Measurements from ENCODE around the gene PARVA.

PARVA gene

GRCh38 chr11:12539572-12539971 is 162.2 kb downstream of the PARVA start:
- no peak overlapping the region for H3K4me3 ChIP-seq (ENCODE audit: low read depth, low read length)
- in situ Hi-C loops (cut with HindIII; ENCODE audit: low sequenced_read_pairs) = no loop called here
- TF ChIP-seq, protein P1, sequence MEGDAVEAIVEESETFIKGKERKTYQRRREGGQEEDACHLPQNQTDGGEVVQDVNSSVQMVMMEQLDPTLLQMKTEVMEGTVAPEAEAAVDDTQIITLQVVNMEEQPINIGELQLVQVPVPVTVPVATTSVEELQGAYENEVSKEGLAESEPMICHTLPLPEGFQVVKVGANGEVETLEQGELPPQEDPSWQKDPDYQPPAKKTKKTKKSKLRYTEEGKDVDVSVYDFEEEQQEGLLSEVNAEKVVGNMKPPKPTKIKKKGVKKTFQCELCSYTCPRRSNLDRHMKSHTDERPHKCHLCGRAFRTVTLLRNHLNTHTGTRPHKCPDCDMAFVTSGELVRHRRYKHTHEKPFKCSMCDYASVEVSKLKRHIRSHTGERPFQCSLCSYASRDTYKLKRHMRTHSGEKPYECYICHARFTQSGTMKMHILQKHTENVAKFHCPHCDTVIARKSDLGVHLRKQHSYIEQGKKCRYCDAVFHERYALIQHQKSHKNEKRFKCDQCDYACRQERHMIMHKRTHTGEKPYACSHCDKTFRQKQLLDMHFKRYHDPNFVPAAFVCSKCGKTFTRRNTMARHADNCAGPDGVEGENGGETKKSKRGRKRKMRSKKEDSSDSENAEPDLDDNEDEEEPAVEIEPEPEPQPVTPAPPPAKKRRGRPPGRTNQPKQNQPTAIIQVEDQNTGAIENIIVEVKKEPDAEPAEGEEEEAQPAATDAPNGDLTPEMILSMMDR (IDR thresholded peaks at IDR 0.05; ENCODE audit: low read depth, low read length) = no peak
- DNase-seq (ENCODE audit: low read depth, low spot score) = peak; percentile 88

DNA sequence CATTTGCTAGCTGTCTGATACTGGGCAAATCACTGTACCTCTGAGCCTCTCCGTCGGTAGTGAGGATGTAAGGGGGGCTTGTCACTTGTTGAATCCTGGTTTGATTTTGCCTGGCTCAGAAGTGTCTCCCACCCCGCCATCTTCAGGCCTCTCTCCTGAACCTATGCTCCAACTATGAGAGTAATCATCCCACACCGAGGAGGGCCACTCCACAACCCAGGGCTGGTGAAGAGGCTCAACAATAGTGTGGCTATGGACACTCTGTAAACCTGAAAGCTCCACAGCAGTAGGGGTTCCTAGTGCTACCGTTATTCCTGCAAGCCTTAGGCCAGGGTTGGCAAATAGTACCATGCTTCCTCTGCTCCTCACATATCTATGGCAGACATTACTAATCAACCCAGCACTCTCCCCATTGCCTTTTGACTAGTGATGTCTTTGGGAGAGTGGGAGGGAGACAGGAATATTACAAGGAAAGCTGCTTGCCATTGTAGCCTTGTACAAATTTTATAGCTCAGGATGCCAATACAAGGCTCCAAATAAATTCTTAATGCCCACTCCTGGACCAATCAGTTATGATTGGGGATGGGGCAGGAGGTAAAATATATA is 162.8 kb downstream of the PARVA start:
- in situ Hi-C loops (cut with HindIII; ENCODE audit: low sequenced_read_pairs) = no loop called here

DNA sequence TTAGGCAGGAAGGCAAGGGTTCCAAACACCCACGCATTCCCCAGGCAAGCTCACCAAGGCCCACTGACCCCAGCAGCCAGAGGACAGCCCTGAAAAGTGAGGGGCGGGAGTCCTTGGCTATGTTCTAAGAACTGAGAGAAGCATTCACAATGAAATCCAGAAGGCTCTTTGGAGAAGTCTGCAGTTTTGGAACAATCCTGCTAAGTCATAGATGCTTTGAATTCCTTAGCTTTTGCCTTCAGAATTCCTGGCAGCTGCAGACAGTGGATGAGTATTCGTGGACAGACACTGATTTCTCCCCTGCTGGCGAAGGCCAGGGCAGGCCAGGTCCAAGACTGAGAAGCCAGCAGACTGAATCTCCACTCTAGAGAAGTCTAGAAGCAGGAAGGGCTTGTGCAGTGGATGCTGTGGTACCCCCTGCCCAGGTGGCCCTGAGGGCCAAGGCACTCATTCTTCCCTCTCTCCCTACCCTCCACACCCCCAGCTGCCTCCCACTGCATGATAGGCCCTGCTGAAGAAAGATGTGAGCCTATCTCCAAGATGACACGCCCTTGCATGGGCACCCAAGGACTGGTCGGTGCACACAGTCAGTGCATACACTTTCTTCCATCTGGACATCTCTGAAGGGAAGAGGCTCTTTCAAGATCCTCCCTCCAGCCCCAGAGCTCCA is 163.7 kb downstream of the PARVA start:
- peak; percentile 76 for DNase-seq (ENCODE audit: low read depth, low spot score)
- in situ Hi-C loops (cut with HindIII; ENCODE audit: low sequenced_read_pairs) = no loop called here
- TF ChIP-seq, protein P1 (IDR thresholded peaks at IDR 0.05; ENCODE audit: low read depth, low read length) = peak; percentile 33
- H3K4me3 ChIP-seq (ENCODE audit: low read depth, low read length) = no peak overlapping the region

More for the DNA sequence above, 162.8 kb downstream of the PARVA start:
- peak; percentile 34 for DNase-seq (ENCODE audit: low read depth, low spot score)
- TF ChIP-seq, protein P1 (IDR thresholded peaks at IDR 0.05; ENCODE audit: low read depth, low read length) = no peak
- H3K4me3 ChIP-seq (ENCODE audit: low read depth, low read length) = no peak overlapping the region

- no peak for DNase-seq (ENCODE audit: low read depth, low spot score)
- in situ Hi-C loops (cut with HindIII; ENCODE audit: low sequenced_read_pairs) = no loop called here
- TF ChIP-seq, protein P1 (IDR thresholded peaks at IDR 0.05; ENCODE audit: low read depth, low read length) = no peak
- no peak overlapping the region for H3K4me3 ChIP-seq (ENCODE audit: low read depth, low read length)
Observed at GRCh38 chr11:12541583-12542151, 164.3 kb downstream of the PARVA start.

DNA sequence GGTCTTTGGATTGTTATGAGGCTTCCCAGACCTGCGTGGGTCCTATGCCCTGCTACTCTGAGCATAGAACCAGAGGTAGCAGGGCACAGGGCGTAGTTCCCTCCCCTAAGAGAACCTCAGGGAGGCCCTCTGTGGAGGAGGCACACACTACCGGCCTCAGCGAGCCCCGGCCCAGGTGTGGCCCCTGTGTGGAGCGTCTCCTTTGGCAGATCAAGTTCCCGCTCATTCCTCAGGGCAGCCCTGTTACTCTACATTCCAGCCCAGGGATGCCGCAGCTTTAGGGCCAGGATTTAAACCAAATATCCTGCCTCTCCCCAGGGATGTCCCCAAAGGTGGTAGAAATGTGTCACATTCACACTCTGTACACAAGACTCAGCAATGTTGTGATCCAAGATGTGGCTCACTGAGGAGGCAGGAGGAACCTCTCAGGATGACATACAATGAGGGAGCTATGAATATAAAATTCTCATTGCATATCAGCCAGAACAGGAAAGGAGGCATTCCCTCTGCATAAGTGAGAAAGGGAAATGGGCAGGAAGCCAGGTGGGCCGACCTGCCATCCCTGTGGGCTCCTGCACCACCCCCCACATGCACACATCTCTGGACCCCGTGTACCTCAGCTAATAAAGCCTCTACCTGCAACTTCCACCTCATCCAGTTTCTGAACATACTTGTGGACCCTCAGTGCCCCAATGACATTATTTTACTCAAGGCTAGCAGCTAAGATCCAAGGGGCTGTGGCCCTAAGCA is 165.0 kb downstream of the PARVA start:
- DNase-seq (ENCODE audit: low read depth, low spot score) = no peak
- in situ Hi-C loops (cut with HindIII; ENCODE audit: low sequenced_read_pairs) = no loop called here
- TF ChIP-seq, protein P1 (IDR thresholded peaks at IDR 0.05; ENCODE audit: low read depth, low read length) = no peak
- H3K4me3 ChIP-seq (ENCODE audit: low read depth, low read length) = no peak overlapping the region

- in situ Hi-C loops (cut with HindIII; ENCODE audit: low sequenced_read_pairs) = no loop called here
- no peak overlapping the region for H3K4me3 ChIP-seq (ENCODE audit: low read depth, low read length)
- TF ChIP-seq, protein P1 (IDR thresholded peaks at IDR 0.05; ENCODE audit: low read depth, low read length) = no peak
- DNase-seq (ENCODE audit: low read depth, low spot score) = no peak
Observed at GRCh38 chr11:12543596-12544415, 166.4 kb downstream of the PARVA start.
